Pancreas (tissue), 10 donors: Measurements from ENCODE around the gene EFCAB6. TPM values are rescaled to one million over a fixed set of nuclear protein-coding genes. Genes with fewer than 3 reads are reported as not detected.

Experiments used
- ATAC-seq, 4 donors: fragments of 200-7000 bp; cut with Tn5 transposase; one replicate each; pipeline versions ENCODE4 v1.8.0 to v1.9.1; 2020; ENCODE audit warnings: mild to moderate bottlenecking in 4 of 4, moderate library complexity in 4 of 4
- DNase-seq, 6 donors: peaks; one replicate each; pipeline ENCODE4 v3.0.0-alpha.2; 2020
- FAIRE-seq: peaks from 2 replicates; lab custom pipeline; 2012; peaks lifted over from hg19 to GRCh38; lab: Jason Lieb, UNC
- H3K27ac ChIP-seq, 4 donors: fragments of 200-600 bp; sonication (generic); 1 replicate in 3 of 4; 2 replicates in 1 of 4; pipeline versions ENCODE4 v1.5.0 to v1.8.0; 2020
- H3K27me3 ChIP-seq, 4 donors: fragments of 200-600 bp; one replicate each; pipeline ENCODE4 v1.8.0; 2021
- H3K36me3 ChIP-seq, 3 donors: fragments of 200-600 bp; sonication (generic) in 1 of 3; one replicate each; pipeline versions ENCODE4 v1.5.0 to v1.8.0; 2020 to 2021
- H3K4me1 ChIP-seq, 3 donors: fragments of 200-600 bp; one replicate each; pipeline ENCODE4 v1.8.0; 2021
- H3K4me3 ChIP-seq, 4 donors: fragments of 200-600 bp; sonication (generic) in 2 of 4; one replicate each; pipeline versions ENCODE4 v1.5.0 to v1.8.0; 2020 to 2021
- H3K9me3 ChIP-seq, 4 donors: fragments of 200-600 bp; one replicate each; pipeline ENCODE4 v1.8.0; 2021
- WGBS, 2 donors: extraction: QIAGEN DNeasy Blood & Tissue Kit; methylation state at CpG; one replicate each; pipeline ENCODE4 v1.1.7; 2013; 5-methylcytosine and 5-hydroxymethylcytosine counted together
- intact Hi-C, 3 donors: fragments of 100-400 bp; cut with DNase I; formaldehyde crosslinking; loops; one replicate each; pipeline versions ENCODE4 v1.11.1 to v1.14.2; 2022
- polyA plus RNA-seq, 2 donors: library from polyadenylated mRNA; stranded (reverse); fragments of 200-250 nt; gene quantifications; one replicate each; pipeline ENCODE4 v1.2.3, GENCODE V29; 2013
- total RNA-seq, 6 donors: library from RNA; stranded (reverse); fragmentation: NEBNext Ultra II Directional in 4 of 6; extraction: Animal tissue kit (Norgen Biotek cat#: 25700) in 4 of 6; gene quantifications; one replicate each; pipeline versions ENCODE4 v1.2.1 to v1.2.4, GENCODE V29; 2021 to 2023
- TF ChIP-seq, protein P1 (sequence below), 4 donors: fragments of 200-600 bp; sonication (generic) in 3 of 4; IDR thresholded peaks; one replicate each; pipeline versions ENCODE4 v1.5.0 to v1.8.0; 2021; ENCODE audit warnings: antibody characterized with exemption in 4 of 4
- donor health status: healthy with polysubstance abuse.
- donor health status: DM: no; HTN: no; CAD: no; lungs with moderate emphysema.
- donor health status: DM: no; HTN: no; CAD: no.
- donor health status: control.
- donor health status: control.
- donor health status: Bipolar disorder and iron deficiency.
- donor health status: DM: yes; HTN: yes; CAD: no.
- donor health status: DM: no; HTN: no; CAD: no.
- donor health status: DM: no; HTN: no; CAD: no.
- donor health status: DM: yes; HTN: yes; CAD: no.

Gene EFCAB6
- total and polyA plus RNA-seq, 8 donors, result 1.6 to 3.4 (median 2.2) TPM

- H3K4me3 ChIP-seq, result no peak overlapping the region
- FAIRE-seq (no peak), ATAC-seq (no peak), DNase-seq (no peak)
- no peaks in the 10 kb centered on the region for H3K9me3 ChIP-seq
- TF ChIP-seq, protein P1, sequence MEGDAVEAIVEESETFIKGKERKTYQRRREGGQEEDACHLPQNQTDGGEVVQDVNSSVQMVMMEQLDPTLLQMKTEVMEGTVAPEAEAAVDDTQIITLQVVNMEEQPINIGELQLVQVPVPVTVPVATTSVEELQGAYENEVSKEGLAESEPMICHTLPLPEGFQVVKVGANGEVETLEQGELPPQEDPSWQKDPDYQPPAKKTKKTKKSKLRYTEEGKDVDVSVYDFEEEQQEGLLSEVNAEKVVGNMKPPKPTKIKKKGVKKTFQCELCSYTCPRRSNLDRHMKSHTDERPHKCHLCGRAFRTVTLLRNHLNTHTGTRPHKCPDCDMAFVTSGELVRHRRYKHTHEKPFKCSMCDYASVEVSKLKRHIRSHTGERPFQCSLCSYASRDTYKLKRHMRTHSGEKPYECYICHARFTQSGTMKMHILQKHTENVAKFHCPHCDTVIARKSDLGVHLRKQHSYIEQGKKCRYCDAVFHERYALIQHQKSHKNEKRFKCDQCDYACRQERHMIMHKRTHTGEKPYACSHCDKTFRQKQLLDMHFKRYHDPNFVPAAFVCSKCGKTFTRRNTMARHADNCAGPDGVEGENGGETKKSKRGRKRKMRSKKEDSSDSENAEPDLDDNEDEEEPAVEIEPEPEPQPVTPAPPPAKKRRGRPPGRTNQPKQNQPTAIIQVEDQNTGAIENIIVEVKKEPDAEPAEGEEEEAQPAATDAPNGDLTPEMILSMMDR (IDR thresholded peaks at IDR 0.05), result no peak
- no peaks in the 10 kb centered on the region for H3K36me3 ChIP-seq
- H3K4me1 ChIP-seq, result no peaks in the 10 kb centered on the region
- 93 to 98% methylated on average over 8 of the region's 8 CpGs for WGBS, 2 donors
- H3K27ac ChIP-seq, result no peak overlapping the region
- H3K27me3 ChIP-seq, result no peaks in the 10 kb centered on the region
- intact Hi-C loops, result no loop called here
Measured at GRCh38 chr22:43563571-43563970, 248.5 kb downstream of the EFCAB6 start.

DNA sequence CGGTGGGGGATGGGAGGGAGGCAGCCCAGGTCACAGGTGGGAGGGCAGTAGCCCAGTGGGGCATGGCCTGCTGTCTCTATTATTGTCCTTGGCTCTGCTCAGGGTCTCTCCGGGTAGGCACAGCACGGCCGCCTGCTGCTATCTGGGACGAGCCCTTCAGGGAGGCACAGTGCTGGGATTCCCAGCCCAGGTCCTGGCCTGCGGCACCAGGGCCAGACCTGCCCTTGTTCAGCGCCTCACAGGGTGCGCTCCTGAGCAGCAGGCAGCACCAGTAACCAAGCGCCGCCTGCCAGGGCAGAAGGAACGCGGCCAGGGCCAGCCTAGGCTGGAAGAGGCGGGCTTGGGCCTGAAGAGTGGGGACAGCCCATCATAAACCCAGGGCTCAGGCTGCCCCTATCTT, 249.3 kb downstream of the EFCAB6 start:
- Histone ChIP-seq H3K9me3 (no peaks in the 10 kb centered on the region), H3K4me3 (no peak overlapping the region), H3K36me3 (no peaks in the 10 kb centered on the region), H3K27ac (no peak overlapping the region), H3K4me1 (no peaks in the 10 kb centered on the region), H3K27me3 (no peaks in the 10 kb centered on the region)
- TF ChIP-seq, protein P1 (IDR thresholded peaks at IDR 0.05), result no peak
- DNase-seq (no peak), FAIRE-seq (no peak), ATAC-seq (no peak)
- intact Hi-C loops, result no loop called here
- WGBS, 2 donors, result 86 to 88% methylated on average over 12 to 13 of the region's 13 CpGs

DNA sequence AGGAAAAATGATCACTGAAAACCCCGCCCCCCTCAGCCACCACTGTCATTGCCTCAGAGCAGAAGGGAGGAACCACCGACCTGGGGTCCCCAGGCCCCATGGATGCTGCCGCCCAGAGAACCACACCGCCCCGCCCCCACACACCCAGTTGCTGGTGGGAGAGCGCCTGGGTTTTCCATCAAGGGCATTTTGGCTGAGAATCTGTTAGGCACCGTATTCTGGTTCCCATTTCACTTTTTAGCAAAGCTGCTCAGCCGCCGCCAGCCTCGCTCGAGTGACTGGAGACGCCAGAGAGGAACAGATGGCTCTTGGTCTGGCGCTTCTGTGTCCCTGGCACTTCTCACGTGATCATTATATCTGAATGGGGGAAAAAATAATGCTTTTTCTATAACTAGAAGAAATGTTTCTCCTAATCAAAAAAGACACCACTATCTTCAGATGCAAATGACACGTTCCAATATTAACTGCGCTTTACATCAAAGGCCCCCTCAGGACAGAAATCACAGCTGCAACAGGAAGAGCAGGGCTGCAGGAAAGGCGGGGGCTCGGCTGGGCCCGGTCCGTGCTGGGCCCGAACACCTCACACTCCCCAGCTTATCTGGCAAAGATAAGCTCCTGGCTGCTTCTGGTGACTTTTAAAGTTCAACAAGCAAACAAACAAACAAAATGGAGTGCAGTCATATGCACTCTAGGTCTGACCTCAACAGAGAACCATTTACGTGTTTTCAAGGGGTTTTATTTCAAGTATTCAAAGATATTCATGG, 250.5 kb downstream of the EFCAB6 start:
- intact Hi-C loops, result no loop called here
- Histone ChIP-seq H3K9me3 (no peaks in the 10 kb centered on the region), H3K4me3 (no peak overlapping the region), H3K27me3 (no peaks in the 10 kb centered on the region), H3K36me3 (no peaks in the 10 kb centered on the region), H3K27ac (no peak overlapping the region), H3K4me1 (no peaks in the 10 kb centered on the region)
- DNase-seq (no peak), ATAC-seq (no peak), FAIRE-seq (no peak)
- TF ChIP-seq, protein P1 (IDR thresholded peaks at IDR 0.05), result no peak
- 66 to 70% methylated on average over 22 of the region's 22 CpGs for WGBS, 2 donors

DNA sequence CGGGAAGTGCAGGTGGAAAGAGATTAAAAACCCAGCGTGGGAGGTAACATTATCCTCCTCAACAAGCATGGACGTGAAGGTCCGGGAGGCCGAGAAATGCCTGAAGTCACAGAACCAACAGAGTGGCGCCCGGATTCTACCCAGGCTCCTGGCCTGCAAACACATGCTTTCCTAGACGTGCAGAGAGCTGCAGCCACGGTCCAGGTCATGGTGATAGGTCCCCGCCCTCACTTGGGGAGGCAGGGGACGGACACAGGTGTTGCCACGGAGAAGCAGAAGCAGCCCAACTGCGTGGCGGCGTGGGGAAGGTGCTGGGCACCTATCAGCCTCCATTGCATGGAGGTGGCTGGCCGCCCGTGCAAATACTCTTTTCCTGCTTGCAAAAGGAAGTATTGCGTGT, 251.5 kb downstream of the EFCAB6 start:
- Histone ChIP-seq H3K4me3 (no peak overlapping the region), H3K36me3 (no peaks in the 10 kb centered on the region), H3K27me3 (no peaks in the 10 kb centered on the region), H3K4me1 (no peaks in the 10 kb centered on the region), H3K27ac (no peak overlapping the region), H3K9me3 (no peaks in the 10 kb centered on the region)
- TF ChIP-seq, protein P1 (IDR thresholded peaks at IDR 0.05), result no peak
- intact Hi-C loops, result no loop called here
- FAIRE-seq (no peak), DNase-seq (no peak), ATAC-seq (no peak)
- WGBS, 2 donors, result 88 to 93% methylated on average over 18 of the region's 18 CpGs
